Spleen (tissue), 11 donors: ENCODE measurements around the gene FAM83F. TPM values are rescaled to one million over a fixed set of nuclear protein-coding genes. Genes with fewer than 3 reads are reported as not detected.

Experiments
- DNase-seq: peaks from one replicate; pipeline ENCODE4 v3.0.0-alpha.2; 2020
- H3K27ac ChIP-seq, 8 donors: fragments of 200-600 bp; sonication (generic) in 7 of 8; 1 replicate in 4 of 8; 2 replicates in 4 of 8; pipeline versions ENCODE4 v1.5.0 to v1.8.0; 2016 to 2021; ENCODE audit warnings: inconsistent platforms in 4 of 8, mild to moderate bottlenecking in 4 of 8, moderate library complexity in 1 of 8
- H3K27me3 ChIP-seq, 7 donors: fragments of 200-600 bp; sonication (generic) in 6 of 7; replicated peaks in 1 of 7; 1 replicate in 4 of 7; 2 replicates in 3 of 7; pipeline versions ENCODE4 v1.5.0 to v1.8.0; 2016 to 2021; ENCODE audit warnings: inconsistent platforms in 3 of 7, mild to moderate bottlenecking in 1 of 7
- H3K36me3 ChIP-seq, 6 donors: fragments of 200-600 bp; sonication (generic) in 5 of 6; 1 replicate in 4 of 6; 2 replicates in 2 of 6; pipeline versions ENCODE4 v1.5.0 to v1.8.0; 2016 to 2021; ENCODE audit warnings: inconsistent platforms in 2 of 6
- H3K4me1 ChIP-seq, 6 donors: fragments of 200-600 bp; sonication (generic) in 5 of 6; 1 replicate in 3 of 6; 2 replicates in 3 of 6; pipeline versions ENCODE4 v1.5.0 to v1.8.0; 2016 to 2021; ENCODE audit warnings: inconsistent platforms in 3 of 6
- H3K4me3 ChIP-seq, 8 donors: fragments of 200-600 bp; sonication (generic) in 7 of 8; 1 replicate in 4 of 8; 2 replicates in 4 of 8; pipeline versions ENCODE4 v1.5.0 to v1.8.0; 2016 to 2021; ENCODE audit warnings: inconsistent platforms in 4 of 8, mild to moderate bottlenecking in 4 of 8, moderate library complexity in 2 of 8
- H3K9me3 ChIP-seq, 8 donors: fragments of 200-600 bp; sonication (generic) in 7 of 8; 1 replicate in 4 of 8; 2 replicates in 4 of 8; pipeline versions ENCODE4 v1.5.0 to v1.8.0; 2016 to 2021; ENCODE audit warnings: inconsistent platforms in 4 of 8
- CTCF ChIP-seq, 11 experiments: fragments of 200-600 bp in 7 of 11; fragments of 450-650 bp in 4 of 11; sonication (generic) in 4 of 11; IDR thresholded peaks in 8 of 11; conservative IDR thresholded peaks in 3 of 11; 1 replicate in 7 of 11; 2 replicates in 4 of 11; pipeline versions ENCODE4 v1.4.0 to v1.8.0; 2016 to 2021; ENCODE audit warnings: antibody characterized with exemption in 11 of 11, inconsistent platforms in 4 of 11, mild to moderate bottlenecking in 1 of 11
- POLR2A ChIP-seq, 3 donors: fragments of 450-650 bp; IDR thresholded peaks; one replicate each; pipeline ENCODE4 v1.5.1; 2017; ENCODE audit warnings: antibody characterized with exemption in 3 of 3, mild to moderate bottlenecking in 1 of 3
- POLR2AphosphoS5 ChIP-seq, 3 donors: sonication (generic); formaldehyde crosslinking; IDR thresholded peaks; one replicate each; pipeline ENCODE4 v1.5.1; 2017; ENCODE audit warnings: antibody characterized with exemption in 3 of 3
- WGBS, 5 donors: extraction: QIAGEN DNeasy Blood & Tissue Kit in 3 of 5; methylation state at CpG; one replicate each; pipeline versions ENCODE4 v1.1.5 to v1.1.7; 2013 to 2018; 5-methylcytosine and 5-hydroxymethylcytosine counted together
- intact Hi-C: fragments of 100-400 bp; cut with DNase I; formaldehyde crosslinking; loops from one replicate; pipeline ENCODE4 v1.15.0; 2023; ENCODE audit warnings: low total_unique reads
- polyA plus RNA-seq, 3 donors: library from polyadenylated mRNA; stranded (reverse); fragments of 200-250 nt; gene quantifications; one replicate each; pipeline ENCODE4 v1.2.1, GENCODE V29; 2013
- total RNA-seq, 7 donors: library from RNA; depleted of rRNA in 3 of 7; stranded (reverse); fragments of >200 nt in 3 of 7; fragmentation: NEBNext Ultra II Directional in 4 of 7; extraction: Animal tissue kit (Norgen Biotek cat#: 25700) in 4 of 7; gene quantifications; one replicate each; pipeline versions ENCODE4 v1.1.0 to v1.2.1, GENCODE V29; 2016 to 2021
- donor health status: healthy with polysubstance abuse.
- donor health status: DM: no; HTN: no; CAD: no; lungs with moderate emphysema.
- donor health status: DM: no; HTN: no; CAD: no.
- donor health status: Bipolar disorder and iron deficiency.
- donor health status: healthy.
- donor health status: DM: no; HTN: no; CAD: no.
- donor health status: DM: yes; HTN: yes; CAD: no.

Gene FAM83F
- total and polyA plus RNA-seq, 10 donors = 0.02 to 0.28 (median 0.12) TPM; not detected in 2

- WGBS, 5 donors = 81 to 93% (median 86%) methylated on average over 5 of the region's 5 CpGs
- intact Hi-C loops = no loop called here
- DNase-seq = no peak
- no peaks in the 10 kb centered on the region for H3K4me1 ChIP-seq
- no peak overlapping the region for H3K27ac ChIP-seq
- peaks cover 0 to 48% (median 16%) of the 10 kb centered on the region in 6 donors for H3K36me3 ChIP-seq
- peaks cover 0 to 14% (median 0%) of the 10 kb centered on the region in 7 donors for H3K27me3 ChIP-seq
- H3K4me3 ChIP-seq = no peak overlapping the region
- TF ChIP-seq POLR2A (IDR thresholded peaks at IDR 0.05) (no peak), POLR2AphosphoS5 (IDR thresholded peaks at IDR 0.05) (no peak), CTCF (IDR thresholded peaks at IDR 0.05 in 8 of 11, conservative IDR thresholded peaks at IDR 0.05 in 3 of 11) (no peak)
- no peaks in the 10 kb centered on the region for H3K9me3 ChIP-seq
These were observed 20.7 kb upstream of the FAM83F start for GRCh38 chr22:39974065-39974464.

- no peaks in the 10 kb centered on the region for H3K4me1 ChIP-seq
- no peak for DNase-seq
- TF ChIP-seq CTCF (IDR thresholded peaks at IDR 0.05 in 8 of 11, conservative IDR thresholded peaks at IDR 0.05 in 3 of 11) = no peak
- no peak for TF ChIP-seq POLR2A (IDR thresholded peaks at IDR 0.05)
- TF ChIP-seq POLR2AphosphoS5 (IDR thresholded peaks at IDR 0.05) = no peak
- no peak overlapping the region for H3K27ac ChIP-seq
- peaks cover 0 to 17% (median 0%) of the 10 kb centered on the region in 7 donors for H3K27me3 ChIP-seq
- intact Hi-C loops = no loop called here
- H3K36me3 ChIP-seq = no peaks in the 10 kb centered on the region
- no peak overlapping the region for H3K4me3 ChIP-seq
- 68 to 79% (median 73%) methylated on average over 6 of the region's 6 CpGs for WGBS, 5 donors
- no peaks in the 10 kb centered on the region for H3K9me3 ChIP-seq
These were observed 15.7 kb upstream of the FAM83F start for GRCh38 chr22:39979048-39979447.

DNA sequence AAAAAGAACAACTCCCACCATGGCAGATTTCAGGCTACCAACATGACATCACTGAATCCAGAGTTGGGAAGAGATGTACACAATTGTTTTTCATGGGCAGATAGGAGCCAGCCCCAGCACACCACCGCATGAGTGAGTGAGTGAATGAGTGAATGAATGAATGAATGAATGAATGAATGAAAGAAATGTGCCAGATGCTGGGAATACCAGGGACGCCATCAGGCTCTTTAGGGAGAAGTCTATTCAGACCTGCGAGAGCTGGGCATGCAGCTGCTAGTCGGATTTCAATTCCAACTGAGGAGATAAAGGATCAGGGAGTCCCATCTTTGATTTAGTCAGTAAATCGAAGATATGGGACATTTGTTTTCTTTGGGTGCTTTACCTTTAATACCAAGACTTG lies 15.3 kb upstream of the FAM83F start:
- H3K4me3 ChIP-seq = no peak overlapping the region
- H3K27me3 ChIP-seq = peaks cover 0 to 17% (median 0%) of the 10 kb centered on the region in 7 donors
- intact Hi-C loops = no loop called here
- no peak for DNase-seq
- no peaks in the 10 kb centered on the region for H3K4me1 ChIP-seq
- no peak overlapping the region for H3K27ac ChIP-seq
- H3K36me3 ChIP-seq = no peaks in the 10 kb centered on the region
- H3K9me3 ChIP-seq = no peaks in the 10 kb centered on the region
- TF ChIP-seq POLR2A (IDR thresholded peaks at IDR 0.05) = no peak
- no peak for TF ChIP-seq CTCF (IDR thresholded peaks at IDR 0.05 in 8 of 11, conservative IDR thresholded peaks at IDR 0.05 in 3 of 11)
- no peak for TF ChIP-seq POLR2AphosphoS5 (IDR thresholded peaks at IDR 0.05)
- 89 to 94% (median 91%) methylated on average over 5 of the region's 5 CpGs for WGBS, 5 donors

GRCh38 chr22:39980596-39980995 lies 14.2 kb upstream of the FAM83F start:
- WGBS, 5 donors = 79 to 87% (median 82%) methylated on average over 6 of the region's 6 CpGs
- intact Hi-C loops = no loop called here

GRCh38 chr22:39983346-39983745 lies 11.4 kb upstream of the FAM83F start:
- H3K4me1 ChIP-seq = no peaks in the 10 kb centered on the region
- intact Hi-C loops = no loop called here
- 89 to 99% (median 93%) methylated on average over 4 of the region's 4 CpGs for WGBS, 5 donors
- H3K27ac ChIP-seq = no peak overlapping the region
- H3K9me3 ChIP-seq = no peaks in the 10 kb centered on the region
- H3K27me3 ChIP-seq = peaks cover 0 to 4% (median 0%) of the 10 kb centered on the region in 7 donors
- TF ChIP-seq POLR2A (IDR thresholded peaks at IDR 0.05) (no peak), POLR2AphosphoS5 (IDR thresholded peaks at IDR 0.05) (no peak), CTCF (IDR thresholded peaks at IDR 0.05 in 8 of 11, conservative IDR thresholded peaks at IDR 0.05 in 3 of 11) (no peak)
- DNase-seq = no peak
- no peaks in the 10 kb centered on the region for H3K36me3 ChIP-seq
- H3K4me3 ChIP-seq = no peak overlapping the region

More at GRCh38 chr22:39980596-39980995, 14.2 kb upstream of the FAM83F start:
- DNase-seq = no peak
- no peaks in the 10 kb centered on the region for H3K9me3 ChIP-seq
- no peak overlapping the region for H3K27ac ChIP-seq
- TF ChIP-seq POLR2AphosphoS5 (IDR thresholded peaks at IDR 0.05) (peak in 1 of 3 donors; percentile 43), POLR2A (IDR thresholded peaks at IDR 0.05) (no peak)
- H3K27me3 ChIP-seq = peaks cover 0 to 17% (median 0%) of the 10 kb centered on the region in 7 donors
- no peaks in the 10 kb centered on the region for H3K36me3 ChIP-seq
- H3K4me3 ChIP-seq = no peak overlapping the region
- H3K4me1 ChIP-seq = no peaks in the 10 kb centered on the region
